Fibroblast of lung (primary cell): Measurements from ENCODE around the gene UBAP2.

Experiments used
- EZH2 ChIP-seq: IDR thresholded peaks from 2 replicates; pipeline ENCODE4 v1.5.1; 2012; ENCODE audit warnings: low read length, control low read depth, mild to moderate bottlenecking; ENCODE audit errors: missing control alignments
- TF ChIP-seq, protein P1 (sequence below), 2 donors: IDR thresholded peaks in 1 of 2; conservative IDR thresholded peaks in 1 of 2; 1 replicate in 1 of 2; 2 replicates in 1 of 2; pipeline ENCODE4 v1.5.1; 2011 to 2012; ENCODE audit warnings: low read length in 2 of 2, control low read depth in 1 of 2, inconsistent platforms in 1 of 2, low read depth in 1 of 2, mild to moderate bottlenecking in 1 of 2

DNA sequence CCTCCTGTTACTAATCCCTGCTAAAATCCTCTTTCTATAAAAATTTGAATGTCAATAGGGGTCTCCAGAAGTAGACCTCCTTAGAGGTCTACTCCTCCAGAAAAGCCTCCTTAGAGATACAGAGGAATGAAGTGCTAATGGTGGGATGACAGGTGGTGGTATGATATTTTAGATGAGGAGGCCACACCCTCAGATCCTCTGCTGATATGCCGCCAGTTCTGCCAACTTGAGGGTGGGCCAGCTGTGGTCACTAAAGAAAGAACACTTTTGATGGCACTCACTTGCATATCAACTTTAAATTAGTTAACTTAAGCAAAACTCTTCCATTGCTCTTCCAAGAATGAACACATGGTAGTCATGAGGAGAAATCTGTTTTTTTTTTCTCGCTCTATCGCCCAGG, 16.9 kb upstream of the UBAP2 start:
- TF ChIP-seq, protein P1, sequence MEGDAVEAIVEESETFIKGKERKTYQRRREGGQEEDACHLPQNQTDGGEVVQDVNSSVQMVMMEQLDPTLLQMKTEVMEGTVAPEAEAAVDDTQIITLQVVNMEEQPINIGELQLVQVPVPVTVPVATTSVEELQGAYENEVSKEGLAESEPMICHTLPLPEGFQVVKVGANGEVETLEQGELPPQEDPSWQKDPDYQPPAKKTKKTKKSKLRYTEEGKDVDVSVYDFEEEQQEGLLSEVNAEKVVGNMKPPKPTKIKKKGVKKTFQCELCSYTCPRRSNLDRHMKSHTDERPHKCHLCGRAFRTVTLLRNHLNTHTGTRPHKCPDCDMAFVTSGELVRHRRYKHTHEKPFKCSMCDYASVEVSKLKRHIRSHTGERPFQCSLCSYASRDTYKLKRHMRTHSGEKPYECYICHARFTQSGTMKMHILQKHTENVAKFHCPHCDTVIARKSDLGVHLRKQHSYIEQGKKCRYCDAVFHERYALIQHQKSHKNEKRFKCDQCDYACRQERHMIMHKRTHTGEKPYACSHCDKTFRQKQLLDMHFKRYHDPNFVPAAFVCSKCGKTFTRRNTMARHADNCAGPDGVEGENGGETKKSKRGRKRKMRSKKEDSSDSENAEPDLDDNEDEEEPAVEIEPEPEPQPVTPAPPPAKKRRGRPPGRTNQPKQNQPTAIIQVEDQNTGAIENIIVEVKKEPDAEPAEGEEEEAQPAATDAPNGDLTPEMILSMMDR (conservative IDR thresholded peaks at IDR 0.05 in 1 of 2, IDR thresholded peaks at IDR 0.05 in 1 of 2; ENCODE audit: low read depth in 1 of 2, low read length in 2 of 2): no peak
- TF ChIP-seq EZH2: no peak
